GM10266 (cell line): ENCODE data around the gene EPGN.

Source experiments
- DNase-seq: peaks from one replicate; pipeline ENCODE4 v3.0.0; 2012; ENCODE audit errors: extremely low spot score
- TF ChIP-seq, protein P1 (sequence below): IDR thresholded peaks from 2 replicates; pipeline ENCODE4 v1.5.1; 2012; ENCODE audit warnings: mild to moderate bottlenecking, low read depth; ENCODE audit not compliant: control insufficient read depth, insufficient read depth; ENCODE audit errors: missing control alignments

The EPGN gene

DNA sequence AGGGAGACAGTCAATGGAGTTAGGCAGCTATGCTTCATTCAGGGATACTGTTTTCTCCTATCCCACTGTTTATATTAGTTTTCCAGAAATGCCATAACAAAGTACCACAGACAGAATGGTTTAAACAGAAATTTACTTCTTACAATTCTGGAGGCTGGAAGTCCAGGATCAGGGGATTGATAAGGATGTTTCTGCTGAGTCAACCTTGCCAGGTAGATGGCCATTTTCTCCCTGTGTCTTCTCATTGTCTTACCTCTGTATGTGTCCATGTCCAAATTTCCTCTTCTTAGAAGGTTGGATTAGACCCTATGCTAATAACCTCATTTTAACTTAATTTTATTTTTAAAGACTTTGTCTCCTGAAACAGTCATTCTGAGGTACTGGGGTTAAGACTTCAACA is 20.5 kb upstream of the EPGN start:
- TF ChIP-seq, protein P1, sequence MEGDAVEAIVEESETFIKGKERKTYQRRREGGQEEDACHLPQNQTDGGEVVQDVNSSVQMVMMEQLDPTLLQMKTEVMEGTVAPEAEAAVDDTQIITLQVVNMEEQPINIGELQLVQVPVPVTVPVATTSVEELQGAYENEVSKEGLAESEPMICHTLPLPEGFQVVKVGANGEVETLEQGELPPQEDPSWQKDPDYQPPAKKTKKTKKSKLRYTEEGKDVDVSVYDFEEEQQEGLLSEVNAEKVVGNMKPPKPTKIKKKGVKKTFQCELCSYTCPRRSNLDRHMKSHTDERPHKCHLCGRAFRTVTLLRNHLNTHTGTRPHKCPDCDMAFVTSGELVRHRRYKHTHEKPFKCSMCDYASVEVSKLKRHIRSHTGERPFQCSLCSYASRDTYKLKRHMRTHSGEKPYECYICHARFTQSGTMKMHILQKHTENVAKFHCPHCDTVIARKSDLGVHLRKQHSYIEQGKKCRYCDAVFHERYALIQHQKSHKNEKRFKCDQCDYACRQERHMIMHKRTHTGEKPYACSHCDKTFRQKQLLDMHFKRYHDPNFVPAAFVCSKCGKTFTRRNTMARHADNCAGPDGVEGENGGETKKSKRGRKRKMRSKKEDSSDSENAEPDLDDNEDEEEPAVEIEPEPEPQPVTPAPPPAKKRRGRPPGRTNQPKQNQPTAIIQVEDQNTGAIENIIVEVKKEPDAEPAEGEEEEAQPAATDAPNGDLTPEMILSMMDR = no peak

DNA sequence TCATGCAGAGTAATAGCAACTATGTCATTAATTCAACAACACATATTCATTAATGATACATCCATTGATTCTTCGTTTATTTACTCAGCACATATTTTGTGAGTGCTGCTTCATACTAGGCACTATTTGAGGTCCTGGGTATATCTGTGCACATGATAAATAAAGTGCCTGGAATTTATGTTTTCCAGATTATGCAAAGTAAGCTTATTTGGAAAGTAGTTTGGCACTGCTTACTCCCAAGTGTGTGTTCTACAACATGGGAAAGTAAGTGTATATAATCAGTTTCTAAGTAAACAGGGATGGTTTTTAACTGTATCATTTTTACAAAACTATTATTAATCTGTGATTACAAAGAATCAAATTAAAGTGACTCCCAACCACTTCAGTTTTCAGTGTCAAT is 16.8 kb upstream of the EPGN start:
- no peak for DNase-seq
- TF ChIP-seq, protein P1 = no peak

More for the DNA sequence above, 20.5 kb upstream of the EPGN start:
- no peak for DNase-seq

DNA sequence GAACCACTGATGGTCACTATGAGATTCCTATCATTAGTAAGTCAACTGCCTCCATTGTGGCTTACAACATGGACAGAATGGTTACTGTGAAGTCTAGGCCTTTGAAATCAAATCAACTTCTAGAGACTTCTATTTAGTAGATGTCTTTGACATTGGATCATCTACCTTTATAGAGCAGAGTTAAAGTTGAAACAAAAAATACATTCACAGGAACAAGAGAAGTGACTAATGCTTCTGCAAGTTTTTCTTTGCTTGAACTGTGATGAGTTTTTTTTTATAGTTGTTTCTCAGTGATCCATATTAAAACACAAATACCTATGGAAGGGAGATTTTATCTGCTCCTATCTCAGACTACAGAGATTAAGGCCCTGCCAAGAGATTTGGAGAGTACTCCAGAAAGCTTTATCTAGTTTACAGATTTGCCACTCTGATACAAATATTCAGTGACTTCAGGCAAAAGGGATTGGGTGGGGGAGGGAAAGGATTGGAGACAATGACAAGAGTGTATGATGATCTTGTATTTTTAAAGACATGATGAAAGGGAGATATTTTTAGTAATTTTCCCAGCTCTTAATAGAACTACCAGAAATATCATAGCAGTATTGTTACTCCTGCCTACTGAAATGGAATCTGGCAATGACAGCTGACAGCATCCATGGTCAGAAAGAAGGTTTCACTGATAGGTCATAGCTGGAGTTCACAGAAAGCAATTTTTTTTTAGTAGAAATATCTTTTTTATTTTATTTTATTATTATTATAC is 16.0 kb upstream of the EPGN start:
- no peak for DNase-seq
- TF ChIP-seq, protein P1 = no peak

DNA sequence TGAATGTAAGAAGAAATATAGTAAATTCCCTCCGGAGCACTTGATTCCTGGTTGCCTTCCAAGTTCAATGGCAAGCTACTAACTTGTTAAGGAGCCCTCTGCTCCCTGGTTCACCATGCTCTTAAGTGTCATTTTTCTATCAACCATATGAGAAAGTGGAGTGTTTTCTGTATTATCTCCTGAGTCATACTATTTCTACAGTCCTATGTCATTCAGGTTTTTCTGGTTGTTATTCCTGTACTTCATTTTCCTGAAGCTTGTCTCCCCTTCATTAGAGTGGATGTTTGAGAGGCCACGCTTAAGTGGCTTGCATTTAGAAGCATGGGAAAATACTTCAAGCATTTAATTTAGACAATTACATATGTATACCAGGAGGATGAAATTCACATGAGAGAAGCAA is 14.7 kb upstream of the EPGN start:
- TF ChIP-seq, protein P1 = no peak
- DNase-seq = no peak

- DNase-seq = no peak
- TF ChIP-seq, protein P1 = no peak
Observed at GRCh38 chr4:74294681-74295080, 13.6 kb upstream of the EPGN start.

- DNase-seq = no peak
- TF ChIP-seq, protein P1 = no peak
Observed at GRCh38 chr4:74297539-74297938, 10.7 kb upstream of the EPGN start.

DNA sequence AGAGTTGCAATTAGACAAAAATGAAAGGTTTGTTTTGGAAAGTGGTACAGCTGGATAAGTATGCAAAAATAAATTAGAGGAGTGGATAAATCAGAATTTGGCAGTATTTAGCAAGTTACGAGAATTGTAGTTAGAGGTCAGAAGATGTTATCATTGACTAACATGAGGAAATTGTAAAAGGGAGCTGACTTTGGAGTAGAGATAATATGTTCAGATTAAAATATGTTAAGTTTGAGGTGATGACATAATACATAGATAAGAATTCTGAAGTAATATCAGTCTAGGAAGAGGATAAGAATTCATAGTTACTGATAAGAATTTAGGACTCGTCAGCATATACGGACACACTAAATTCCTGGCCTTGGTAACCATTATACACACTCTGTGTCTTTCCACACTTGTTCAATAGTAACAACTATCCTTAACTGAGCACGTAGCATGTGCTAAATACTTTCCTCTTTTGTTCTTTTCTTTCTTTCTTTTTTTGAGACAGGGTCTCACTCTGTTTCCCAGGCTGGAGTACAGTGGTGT is 4.1 kb upstream of the EPGN start:
- TF ChIP-seq, protein P1 = no peak
- DNase-seq = no peak
